Panc1 (cell line): ENCODE results near the gene CMIP.

ENCODE experiments used
- CTCF ChIP-seq: fragments of 450-650 bp; IDR thresholded peaks from 2 replicates; pipeline ENCODE4 v1.5.1; 2017; ENCODE audit warnings: mild to moderate bottlenecking
- POLR2AphosphoS5 ChIP-seq: IDR thresholded peaks from 2 replicates; pipeline ENCODE4 v1.6.1; 2012; ENCODE audit warnings: mild to moderate bottlenecking, low read depth, low read length, moderate library complexity
- TCF7L2 ChIP-seq: IDR thresholded peaks from 2 replicates; pipeline ENCODE4 v1.6.1; 2011; ENCODE audit warnings: mild to moderate bottlenecking, low read depth, low read length, inconsistent platforms

GRCh38 chr16:81652798-81653505 is 208.3 kb downstream of the CMIP start:
- TF ChIP-seq CTCF (no peak), TCF7L2 (no peak), POLR2AphosphoS5 (no peak)
